ENCODE results near the gene DENND5B. TPM values are rescaled to one million over a fixed set of nuclear protein-coding genes. Genes with fewer than 3 reads are reported as not detected.
"Not testable (repeated sequence)": the region's sequence is repeated elsewhere in the genome, so short reads cannot be mapped to it uniquely, and the experiment has no call there.

The DENND5B gene
- total and polyA plus RNA-seq, 4 donors, result 3.1 to 22.5 (median 12.7) TPM

DNA sequence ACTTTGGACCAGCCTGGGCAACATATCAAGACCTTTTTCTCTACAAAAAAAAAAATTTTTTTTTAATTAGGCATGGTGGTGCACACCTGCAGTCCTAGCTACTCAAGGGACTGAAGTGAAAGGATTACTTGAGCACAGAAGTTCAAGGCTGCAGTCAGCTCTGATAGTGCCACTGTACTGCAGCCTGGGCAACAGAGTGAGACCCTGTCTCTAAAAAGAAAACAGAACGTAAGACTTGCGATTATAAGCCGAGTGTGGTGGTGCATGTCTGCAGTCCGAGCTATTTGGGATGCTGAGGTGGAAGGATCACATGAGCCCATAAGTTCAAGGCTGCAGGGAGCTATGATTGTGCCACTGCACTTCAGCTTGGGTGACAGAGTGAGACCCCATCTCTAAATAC lies 76.0 kb downstream of the DENND5B start:
- 95 to 96% methylated on average over 4 of the region's 4 CpGs for WGBS, 2 donors
- intact Hi-C loops (cut with DNase I), result no loop called here
- no peaks in the 10 kb centered on the region for H3K36me3 ChIP-seq (ENCODE audit: control insufficient read depth in 1 of 2, insufficient read depth in 2 of 2, low read length in 1 of 2)
- no peak for ATAC-seq (ENCODE audit: low FRiP score)
- no peak overlapping the region for H3K4me3 ChIP-seq (ENCODE audit: low read length in 2 of 2)
- H3K4me1 ChIP-seq (ENCODE audit: control insufficient read depth in 1 of 2, insufficient read depth in 2 of 2, low read length in 2 of 2), result peaks cover 2 to 6% of the 10 kb centered on the region in 2 donors
- H3K9me3 ChIP-seq (ENCODE audit: control insufficient read depth, low read length), result no peaks in the 10 kb centered on the region
- H3K27me3 ChIP-seq (ENCODE audit: control insufficient read depth in 1 of 2, insufficient read depth in 2 of 2, low read length in 1 of 2), result no peaks in the 10 kb centered on the region
- H3K27ac ChIP-seq (ENCODE audit: low read depth in 1 of 2, low read length in 2 of 2), result no peak overlapping the region
- no peak for DNase-seq

GRCh38 chr12:31510034-31510433 lies 80.9 kb downstream of the DENND5B start:
- H3K4me3 ChIP-seq (ENCODE audit: low read length in 2 of 2), result peak overlapping the region in 1 of 2 donors; percentile 16
- ATAC-seq (ENCODE audit: low FRiP score) (peak; percentile 22), DNase-seq (no peak)
- 30 to 32% methylated on average over 4 of the region's 4 CpGs for WGBS, 2 donors
- H3K36me3 ChIP-seq (ENCODE audit: control insufficient read depth in 1 of 2, insufficient read depth in 2 of 2, low read length in 1 of 2), result no peaks in the 10 kb centered on the region
- no peaks in the 10 kb centered on the region for H3K9me3 ChIP-seq (ENCODE audit: control insufficient read depth, low read length)
- peak overlapping the region; percentile 57 to 74 for H3K27ac ChIP-seq (ENCODE audit: low read depth in 1 of 2, low read length in 2 of 2)
- H3K27me3 ChIP-seq (ENCODE audit: control insufficient read depth in 1 of 2, insufficient read depth in 2 of 2, low read length in 1 of 2), result no peaks in the 10 kb centered on the region
- H3K4me1 ChIP-seq (ENCODE audit: control insufficient read depth in 1 of 2, insufficient read depth in 2 of 2, low read length in 2 of 2), result peaks cover 0 to 2% of the 10 kb centered on the region in 2 donors
- intact Hi-C loops (cut with DNase I), result no loop called here

GRCh38 chr12:31508436-31509150 lies 82.3 kb downstream of the DENND5B start:
- Histone ChIP-seq H3K4me1 (ENCODE audit: control insufficient read depth in 1 of 2, insufficient read depth in 2 of 2, low read length in 2 of 2) (peaks cover 0 to 2% of the 10 kb centered on the region in 2 donors), H3K4me3 (ENCODE audit: low read length in 2 of 2) (no peak overlapping the region), H3K9me3 (ENCODE audit: control insufficient read depth, low read length) (no peaks in the 10 kb centered on the region), H3K27me3 (ENCODE audit: control insufficient read depth in 1 of 2, insufficient read depth in 2 of 2, low read length in 1 of 2) (no peaks in the 10 kb centered on the region), H3K27ac (ENCODE audit: low read depth in 1 of 2, low read length in 2 of 2) (peak overlapping the region in 1 of 2 donors; percentile 67), H3K36me3 (ENCODE audit: control insufficient read depth in 1 of 2, insufficient read depth in 2 of 2, low read length in 1 of 2) (no peaks in the 10 kb centered on the region)
- DNase-seq (no peak), ATAC-seq (ENCODE audit: low FRiP score) (no peak)
- intact Hi-C loops (cut with DNase I), result loop anchor here in 1 of 2 donors (10.0 kb wide), 1 partner anchor 76 kb away; no protein-coding TSS in a partner anchor
- WGBS, 2 donors, result 89% methylated on average over 4 of the region's 4 CpGs

DNA sequence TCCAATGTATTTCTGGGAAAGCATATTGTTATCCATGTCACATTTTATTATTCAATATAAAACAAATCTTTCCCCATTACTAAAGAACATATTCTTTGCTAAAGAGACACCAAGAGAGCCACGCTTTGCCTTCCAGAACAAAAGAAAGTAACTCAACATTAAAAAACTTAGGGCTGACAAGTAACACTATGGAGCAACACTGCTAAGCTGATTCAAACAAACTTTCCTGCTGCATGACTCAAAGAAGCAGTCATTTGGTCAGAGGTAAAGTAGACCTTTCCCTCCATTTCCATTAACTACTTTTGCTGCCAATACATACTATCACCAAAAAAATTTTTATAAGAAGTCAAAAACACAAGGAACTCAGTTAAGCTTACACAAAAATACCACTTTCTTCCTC lies 83.0 kb downstream of the DENND5B start:
- 94 to 97% methylated on average over 1 of the region's 1 CpG for WGBS, 2 donors
- no peaks in the 10 kb centered on the region for H3K9me3 ChIP-seq (ENCODE audit: control insufficient read depth, low read length)
- no peaks in the 10 kb centered on the region for H3K27me3 ChIP-seq (ENCODE audit: control insufficient read depth in 1 of 2, insufficient read depth in 2 of 2, low read length in 1 of 2)
- intact Hi-C loops (cut with DNase I), result loop anchor here in 1 of 2 donors (10.0 kb wide), 1 partner anchor 77 kb away; no protein-coding TSS in a partner anchor
- no peak for DNase-seq
- H3K27ac ChIP-seq (ENCODE audit: low read depth in 1 of 2, low read length in 2 of 2), result no peak overlapping the region
- no peak for ATAC-seq (ENCODE audit: low FRiP score)
- no peak overlapping the region for H3K4me3 ChIP-seq (ENCODE audit: low read length in 2 of 2)
- no peaks in the 10 kb centered on the region for H3K36me3 ChIP-seq (ENCODE audit: control insufficient read depth in 1 of 2, insufficient read depth in 2 of 2, low read length in 1 of 2)
- H3K4me1 ChIP-seq (ENCODE audit: control insufficient read depth in 1 of 2, insufficient read depth in 2 of 2, low read length in 2 of 2), result peaks cover 0 to 2% of the 10 kb centered on the region in 2 donors

- intact Hi-C loops (cut with DNase I), result loop anchor here in 1 of 2 donors (10.0 kb wide), 1 partner anchor 78 kb away; no protein-coding TSS in a partner anchor
- 86 to 90% methylated on average over 9 of the region's 9 CpGs for WGBS, 2 donors
- Histone ChIP-seq H3K9me3 (ENCODE audit: control insufficient read depth, low read length) (no peaks in the 10 kb centered on the region), H3K4me3 (ENCODE audit: low read length in 2 of 2) (no peak overlapping the region), H3K27ac (ENCODE audit: low read depth in 1 of 2, low read length in 2 of 2) (no peak overlapping the region), H3K4me1 (ENCODE audit: control insufficient read depth in 1 of 2, insufficient read depth in 2 of 2, low read length in 2 of 2) (peaks cover 0 to 2% of the 10 kb centered on the region in 2 donors), H3K27me3 (ENCODE audit: control insufficient read depth in 1 of 2, insufficient read depth in 2 of 2, low read length in 1 of 2) (no peaks in the 10 kb centered on the region), H3K36me3 (ENCODE audit: control insufficient read depth in 1 of 2, insufficient read depth in 2 of 2, low read length in 1 of 2) (no peaks in the 10 kb centered on the region)
- no peak for DNase-seq
- ATAC-seq (ENCODE audit: low FRiP score), result no peak
Measured at GRCh38 chr12:31506515-31507306, 84.2 kb downstream of the DENND5B start.

DNA sequence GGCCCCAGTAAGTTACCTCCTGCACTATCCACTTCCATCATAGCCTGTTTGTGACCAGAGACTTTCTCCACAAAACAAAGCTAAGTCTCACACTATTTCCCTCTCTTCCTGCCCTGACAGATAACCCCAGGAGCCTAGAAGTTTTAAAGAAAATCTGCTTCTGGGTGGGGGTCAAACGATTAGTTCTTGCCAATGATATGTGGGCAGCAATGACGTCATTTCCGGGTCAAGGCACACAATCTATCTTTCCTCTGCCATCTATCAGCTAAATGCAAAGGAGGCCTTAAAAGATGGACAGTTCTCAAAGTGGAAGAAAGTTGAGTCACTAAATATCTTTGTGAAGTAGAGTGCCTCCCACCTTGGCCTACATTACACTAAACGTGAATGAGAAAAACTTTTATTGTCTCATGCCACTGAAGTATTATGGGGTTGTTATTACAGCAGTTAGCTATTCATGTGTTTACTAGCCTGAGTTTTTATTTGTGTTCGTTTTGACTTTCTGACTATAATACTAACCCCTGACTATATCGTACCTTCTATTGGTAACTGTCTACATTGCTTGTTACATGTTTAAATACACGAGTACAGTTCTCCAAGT lies 86.2 kb downstream of the DENND5B start:
- H3K9me3 ChIP-seq (ENCODE audit: control insufficient read depth, low read length), result no peaks in the 10 kb centered on the region
- WGBS, 2 donors, result 88 to 92% methylated on average over 7 of the region's 7 CpGs
- H3K36me3 ChIP-seq (ENCODE audit: control insufficient read depth in 1 of 2, insufficient read depth in 2 of 2, low read length in 1 of 2), result no peaks in the 10 kb centered on the region
- peaks cover 0 to 2% of the 10 kb centered on the region in 2 donors for H3K4me1 ChIP-seq (ENCODE audit: control insufficient read depth in 1 of 2, insufficient read depth in 2 of 2, low read length in 2 of 2)
- ATAC-seq (ENCODE audit: low FRiP score), result no peak
- H3K27me3 ChIP-seq (ENCODE audit: control insufficient read depth in 1 of 2, insufficient read depth in 2 of 2, low read length in 1 of 2), result no peaks in the 10 kb centered on the region
- no peak overlapping the region for H3K27ac ChIP-seq (ENCODE audit: low read depth in 1 of 2, low read length in 2 of 2)
- no peak overlapping the region for H3K4me3 ChIP-seq (ENCODE audit: low read length in 2 of 2)
- intact Hi-C loops (cut with DNase I), result loop anchor here in 1 of 2 donors (10.0 kb wide), 1 partner anchor 80 kb away; no protein-coding TSS in a partner anchor
- DNase-seq, result no peak

DNA sequence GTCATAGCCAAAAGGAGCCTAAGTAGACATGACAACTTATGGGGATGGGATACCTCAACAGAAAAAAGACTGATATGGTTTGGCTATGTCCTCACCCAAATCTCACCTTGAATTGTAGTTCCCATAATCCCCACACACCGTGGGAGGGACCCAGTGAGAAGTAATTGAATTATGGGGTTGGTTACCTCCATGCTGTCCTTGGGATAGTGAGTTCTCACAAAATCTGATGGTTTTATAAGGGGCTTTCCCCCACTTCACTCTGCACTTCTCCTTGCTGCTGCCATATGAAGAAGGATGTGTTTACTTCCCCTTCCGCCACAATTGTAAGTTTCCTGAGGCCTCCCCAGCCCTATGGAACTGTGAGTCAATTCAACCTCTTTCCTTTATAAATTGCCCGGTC lies 89.9 kb downstream of the DENND5B start:
- not testable (repeated sequence) for DNase-seq; H3K36me3 ChIP-seq (ENCODE audit: control insufficient read depth in 1 of 2, insufficient read depth in 2 of 2, low read length in 1 of 2); ATAC-seq (ENCODE audit: low FRiP score); H3K27me3 ChIP-seq (ENCODE audit: control insufficient read depth in 1 of 2, insufficient read depth in 2 of 2, low read length in 1 of 2); H3K4me1 ChIP-seq (ENCODE audit: control insufficient read depth in 1 of 2, insufficient read depth in 2 of 2, low read length in 2 of 2); H3K27ac ChIP-seq (ENCODE audit: low read depth in 1 of 2, low read length in 2 of 2); H3K9me3 ChIP-seq (ENCODE audit: control insufficient read depth, low read length); H3K4me3 ChIP-seq (ENCODE audit: low read length in 2 of 2)
- intact Hi-C loops (cut with DNase I), result loop anchor here in 1 of 2 donors (10.0 kb wide), 1 partner anchor 84 kb away; no protein-coding TSS in a partner anchor
- WGBS, 2 donors, result 97% methylated on average over 3 of the region's 3 CpGs

DNA sequence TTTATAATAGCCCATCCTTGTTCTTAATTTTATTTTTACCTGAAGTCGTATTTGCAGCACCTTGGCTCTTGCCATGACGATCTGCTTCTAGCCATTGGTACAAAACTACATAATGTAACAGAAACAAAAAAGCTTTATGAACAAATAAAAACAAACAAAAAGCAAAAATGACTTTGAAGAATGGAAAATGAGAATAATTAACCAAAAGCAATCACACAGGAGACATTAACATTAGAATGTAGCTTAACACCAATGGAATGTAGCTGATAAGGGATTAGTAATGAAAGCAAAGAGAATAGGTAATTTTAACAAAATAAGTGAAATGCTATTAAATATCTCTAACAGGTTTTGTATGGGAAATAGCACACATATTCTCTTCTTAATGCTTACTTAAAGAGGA lies 91.4 kb downstream of the DENND5B start:
- Histone ChIP-seq H3K27me3 (ENCODE audit: control insufficient read depth in 1 of 2, insufficient read depth in 2 of 2, low read length in 1 of 2) (no peaks in the 10 kb centered on the region), H3K9me3 (ENCODE audit: control insufficient read depth, low read length) (no peaks in the 10 kb centered on the region), H3K36me3 (ENCODE audit: control insufficient read depth in 1 of 2, insufficient read depth in 2 of 2, low read length in 1 of 2) (no peaks in the 10 kb centered on the region), H3K4me1 (ENCODE audit: control insufficient read depth in 1 of 2, insufficient read depth in 2 of 2, low read length in 2 of 2) (no peaks in the 10 kb centered on the region), H3K27ac (ENCODE audit: low read depth in 1 of 2, low read length in 2 of 2) (no peak overlapping the region), H3K4me3 (ENCODE audit: low read length in 2 of 2) (no peak overlapping the region)
- 90 to 92% methylated on average over 2 of the region's 2 CpGs for WGBS, 2 donors
- DNase-seq (no peak), ATAC-seq (ENCODE audit: low FRiP score) (no peak)
- intact Hi-C loops (cut with DNase I), result no loop called here

All from aorta (tissue), 5 donors.